Neural cell (in vitro differentiated cells): ENCODE measurements around the gene IFNA16. TPM values are rescaled to one million over a fixed set of nuclear protein-coding genes. Genes with fewer than 3 reads are reported as not detected.
"Not testable (repeated sequence)": the region's sequence is repeated elsewhere in the genome, so short reads cannot be mapped to it uniquely, and the experiment has no call there.

ENCODE experiments used
- H2AFZ ChIP-seq: fragments of 200-600, 300-800 bp; sonication (generic), shearing (Covaris generic); 2 replicates; pipeline ENCODE4 v1.6.0; 2014; ENCODE audit warnings: low read depth, mild to moderate bottlenecking, antibody characterized with exemption, low read length, moderate library complexity
- H3F3A ChIP-seq: fragments of 200-600 bp; shearing (Covaris generic); 2 replicates; pipeline ENCODE4 v1.6.1; 2016; ENCODE audit warnings: mild to moderate bottlenecking, moderate library complexity, mixed read lengths, antibody characterized with exemption, low read length; ENCODE audit not compliant: insufficient read depth, poor library complexity, severe bottlenecking
- H3K27ac ChIP-seq: fragments of 200-600, 300-800 bp; sonication (generic), shearing (Covaris generic); 2 replicates; pipeline ENCODE4 v1.5.1; 2014; ENCODE audit warnings: mild to moderate bottlenecking, low read length, moderate library complexity
- H3K27me3 ChIP-seq: fragments of 300-800, 200-600 bp; sonication (generic), shearing (Covaris generic); 2 replicates; pipeline ENCODE4 v1.6.0; 2014; ENCODE audit warnings: mild to moderate bottlenecking, low read depth, low read length, moderate library complexity; ENCODE audit not compliant: insufficient read depth
- H3K36me3 ChIP-seq: fragments of 300-800, 200-600 bp; sonication (generic), shearing (Covaris generic); 2 replicates; pipeline ENCODE4 v1.5.1; 2014; ENCODE audit warnings: mild to moderate bottlenecking, antibody characterized with exemption, low read length, moderate library complexity; ENCODE audit not compliant: insufficient read depth
- H3K4me2 ChIP-seq: fragments of 300-800, 200-600 bp; sonication (generic), shearing (Covaris generic); 2 replicates; pipeline ENCODE4 v1.6.0; 2014; ENCODE audit warnings: mild to moderate bottlenecking, low read length
- H3K4me3 ChIP-seq: fragments of 300-800, 200-600 bp; sonication (generic), shearing (Covaris generic); 2 replicates; pipeline ENCODE4 v1.5.1; 2014; ENCODE audit warnings: mild to moderate bottlenecking, low read length, moderate library complexity
- H3K79me2 ChIP-seq: fragments of 200-600 bp; shearing (Covaris generic); replicated peaks from 2 replicates; pipeline ENCODE4 v1.6.0; 2014; ENCODE audit warnings: mild to moderate bottlenecking, low read length, moderate library complexity; ENCODE audit not compliant: insufficient read depth
- H3K9ac ChIP-seq: fragments of 300-800, 200-600 bp; sonication (generic), shearing (Covaris generic); 2 replicates; pipeline ENCODE4 v1.6.1; 2016; ENCODE audit warnings: mild to moderate bottlenecking, low read length, mixed read lengths
- H3K9me2 ChIP-seq: fragments of 200-600 bp; shearing (Covaris generic); 2 replicates; pipeline ENCODE4 v1.6.1; 2016; ENCODE audit warnings: mild to moderate bottlenecking, low read length, mixed read lengths; ENCODE audit not compliant: insufficient read depth
- H3K9me3 ChIP-seq: fragments of 200-600, 300-800 bp; sonication (generic), shearing (Covaris generic); 2 replicates; pipeline ENCODE4 v1.6.1; 2016; ENCODE audit warnings: mild to moderate bottlenecking, mixed run types, low read length, moderate library complexity, mixed read lengths
- H4K20me1 ChIP-seq: fragments of 200-600 bp; shearing (Covaris generic); 2 replicates; pipeline ENCODE4 v1.6.1; 2016; ENCODE audit warnings: mild to moderate bottlenecking, mixed run types; ENCODE audit not compliant: insufficient read depth
- EP300 ChIP-seq: fragments of 450-650 bp; conservative IDR thresholded peaks from 2 replicates; pipeline ENCODE4 v1.6.1; 2014; ENCODE audit warnings: antibody characterized with exemption, mild to moderate bottlenecking, moderate library complexity; ENCODE audit not compliant: poor library complexity, severe bottlenecking
- EZH2 ChIP-seq: fragments of 200-600, 300-800 bp; shearing (Covaris generic), sonication (generic); IDR thresholded peaks from 2 replicates; pipeline ENCODE4 v1.6.1; 2014; ENCODE audit warnings: antibody characterized with exemption, low read length, borderline replicate concordance, mild to moderate bottlenecking; ENCODE audit not compliant: insufficient read depth, poor library complexity, severe bottlenecking
- MXI1 ChIP-seq: fragments of 450-650 bp; conservative IDR thresholded peaks from 2 replicates; pipeline ENCODE4 v1.6.1; 2014; ENCODE audit warnings: antibody characterized with exemption, mild to moderate bottlenecking; ENCODE audit not compliant: poor library complexity, severe bottlenecking
- POLR2AphosphoS5 ChIP-seq: IDR thresholded peaks from 2 replicates; pipeline ENCODE4 v1.6.1; 2012
- RAD21 ChIP-seq: fragments of 450-650 bp; conservative IDR thresholded peaks from 2 replicates; pipeline ENCODE4 v1.6.1; 2014; ENCODE audit warnings: antibody characterized with exemption, mild to moderate bottlenecking, moderate library complexity
- SMC3 ChIP-seq: fragments of 450-650 bp; conservative IDR thresholded peaks from 2 replicates; pipeline ENCODE4 v1.6.1; 2014; ENCODE audit warnings: antibody characterized with exemption, mild to moderate bottlenecking, moderate library complexity; ENCODE audit not compliant: poor library complexity
- TAF1 ChIP-seq: IDR thresholded peaks from 2 replicates; pipeline ENCODE4 v1.6.1; 2012; ENCODE audit warnings: low read depth
- polyA plus RNA-seq: library from polyadenylated mRNA; depleted of rRNA; stranded (reverse); fragments of >200 nt; gene quantifications from 2 replicates; pipeline ENCODE4 v1.2.3, GENCODE V29; 2014
- TF ChIP-seq, protein P1 (sequence below): fragments of 450-650 bp; IDR thresholded peaks from 2 replicates; pipeline ENCODE4 v1.5.1; 2014; ENCODE audit warnings: antibody characterized with exemption, mild to moderate bottlenecking, moderate library complexity; ENCODE audit not compliant: poor library complexity, severe bottlenecking
- TF ChIP-seq, protein P2 (sequence below): IDR thresholded peaks from 2 replicates; pipeline ENCODE4 v1.6.1; 2012; ENCODE audit warnings: borderline replicate concordance

The IFNA16 gene
- polyA plus RNA-seq, 1 donor from 2014 or later = not detected

DNA sequence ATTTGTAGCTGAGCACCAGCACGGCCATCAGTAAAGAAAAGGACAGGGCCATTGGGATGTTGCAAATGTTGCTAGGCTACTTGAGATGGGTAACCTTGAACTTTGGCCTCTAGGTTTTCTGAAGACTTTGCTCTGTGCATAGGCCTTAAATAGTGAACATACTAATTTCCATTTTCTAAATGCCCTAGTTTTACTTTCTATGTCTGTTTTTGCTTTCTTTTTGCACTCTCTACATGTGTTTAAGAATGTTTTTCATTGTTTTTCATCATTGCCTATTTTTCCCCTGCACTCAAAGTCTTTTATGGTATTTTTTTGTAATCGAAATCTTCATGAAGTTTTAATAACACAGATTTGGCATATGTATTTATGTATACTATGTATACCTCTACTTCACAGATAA, 11.0 kb upstream of the IFNA16 start, which contains the start of gene IFNA17:
Gene IFNA17, minus strand, starts transcription at position 101 of the 400 bp plus-strand sequence. Its CDS starts 49 bp downstream, at position 52.
- TF ChIP-seq MXI1 (no peak), POLR2AphosphoS5 (no peak), EP300 (no peak), TAF1 (no peak), EZH2 (no peak), SMC3 (no peak), RAD21 (no peak)
- TF ChIP-seq, protein P1, sequence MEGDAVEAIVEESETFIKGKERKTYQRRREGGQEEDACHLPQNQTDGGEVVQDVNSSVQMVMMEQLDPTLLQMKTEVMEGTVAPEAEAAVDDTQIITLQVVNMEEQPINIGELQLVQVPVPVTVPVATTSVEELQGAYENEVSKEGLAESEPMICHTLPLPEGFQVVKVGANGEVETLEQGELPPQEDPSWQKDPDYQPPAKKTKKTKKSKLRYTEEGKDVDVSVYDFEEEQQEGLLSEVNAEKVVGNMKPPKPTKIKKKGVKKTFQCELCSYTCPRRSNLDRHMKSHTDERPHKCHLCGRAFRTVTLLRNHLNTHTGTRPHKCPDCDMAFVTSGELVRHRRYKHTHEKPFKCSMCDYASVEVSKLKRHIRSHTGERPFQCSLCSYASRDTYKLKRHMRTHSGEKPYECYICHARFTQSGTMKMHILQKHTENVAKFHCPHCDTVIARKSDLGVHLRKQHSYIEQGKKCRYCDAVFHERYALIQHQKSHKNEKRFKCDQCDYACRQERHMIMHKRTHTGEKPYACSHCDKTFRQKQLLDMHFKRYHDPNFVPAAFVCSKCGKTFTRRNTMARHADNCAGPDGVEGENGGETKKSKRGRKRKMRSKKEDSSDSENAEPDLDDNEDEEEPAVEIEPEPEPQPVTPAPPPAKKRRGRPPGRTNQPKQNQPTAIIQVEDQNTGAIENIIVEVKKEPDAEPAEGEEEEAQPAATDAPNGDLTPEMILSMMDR = no peak
- TF ChIP-seq, protein P2, sequence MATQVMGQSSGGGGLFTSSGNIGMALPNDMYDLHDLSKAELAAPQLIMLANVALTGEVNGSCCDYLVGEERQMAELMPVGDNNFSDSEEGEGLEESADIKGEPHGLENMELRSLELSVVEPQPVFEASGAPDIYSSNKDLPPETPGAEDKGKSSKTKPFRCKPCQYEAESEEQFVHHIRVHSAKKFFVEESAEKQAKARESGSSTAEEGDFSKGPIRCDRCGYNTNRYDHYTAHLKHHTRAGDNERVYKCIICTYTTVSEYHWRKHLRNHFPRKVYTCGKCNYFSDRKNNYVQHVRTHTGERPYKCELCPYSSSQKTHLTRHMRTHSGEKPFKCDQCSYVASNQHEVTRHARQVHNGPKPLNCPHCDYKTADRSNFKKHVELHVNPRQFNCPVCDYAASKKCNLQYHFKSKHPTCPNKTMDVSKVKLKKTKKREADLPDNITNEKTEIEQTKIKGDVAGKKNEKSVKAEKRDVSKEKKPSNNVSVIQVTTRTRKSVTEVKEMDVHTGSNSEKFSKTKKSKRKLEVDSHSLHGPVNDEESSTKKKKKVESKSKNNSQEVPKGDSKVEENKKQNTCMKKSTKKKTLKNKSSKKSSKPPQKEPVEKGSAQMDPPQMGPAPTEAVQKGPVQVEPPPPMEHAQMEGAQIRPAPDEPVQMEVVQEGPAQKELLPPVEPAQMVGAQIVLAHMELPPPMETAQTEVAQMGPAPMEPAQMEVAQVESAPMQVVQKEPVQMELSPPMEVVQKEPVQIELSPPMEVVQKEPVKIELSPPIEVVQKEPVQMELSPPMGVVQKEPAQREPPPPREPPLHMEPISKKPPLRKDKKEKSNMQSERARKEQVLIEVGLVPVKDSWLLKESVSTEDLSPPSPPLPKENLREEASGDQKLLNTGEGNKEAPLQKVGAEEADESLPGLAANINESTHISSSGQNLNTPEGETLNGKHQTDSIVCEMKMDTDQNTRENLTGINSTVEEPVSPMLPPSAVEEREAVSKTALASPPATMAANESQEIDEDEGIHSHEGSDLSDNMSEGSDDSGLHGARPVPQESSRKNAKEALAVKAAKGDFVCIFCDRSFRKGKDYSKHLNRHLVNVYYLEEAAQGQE = no peak
- Histone ChIP-seq H3K4me3 (no peak within 1 kb of the TSS), H3K9ac (no peak within 1 kb of the TSS), H3F3A (no peaks in the 10 kb centered on the region), H3K36me3 (no peaks in the 10 kb centered on the region), H2AFZ (no peak within 1 kb of the TSS), H3K79me2 (no peaks in the 10 kb centered on the region), H4K20me1 (no peaks in the 10 kb centered on the region), H3K9me2 (no peaks in the 10 kb centered on the region), H3K9me3 (no peaks in the 10 kb centered on the region), H3K27me3 (no peaks in the 10 kb centered on the region), H3K4me2 (no peak within 1 kb of the TSS), H3K27ac (no peak within 1 kb of the TSS)

DNA sequence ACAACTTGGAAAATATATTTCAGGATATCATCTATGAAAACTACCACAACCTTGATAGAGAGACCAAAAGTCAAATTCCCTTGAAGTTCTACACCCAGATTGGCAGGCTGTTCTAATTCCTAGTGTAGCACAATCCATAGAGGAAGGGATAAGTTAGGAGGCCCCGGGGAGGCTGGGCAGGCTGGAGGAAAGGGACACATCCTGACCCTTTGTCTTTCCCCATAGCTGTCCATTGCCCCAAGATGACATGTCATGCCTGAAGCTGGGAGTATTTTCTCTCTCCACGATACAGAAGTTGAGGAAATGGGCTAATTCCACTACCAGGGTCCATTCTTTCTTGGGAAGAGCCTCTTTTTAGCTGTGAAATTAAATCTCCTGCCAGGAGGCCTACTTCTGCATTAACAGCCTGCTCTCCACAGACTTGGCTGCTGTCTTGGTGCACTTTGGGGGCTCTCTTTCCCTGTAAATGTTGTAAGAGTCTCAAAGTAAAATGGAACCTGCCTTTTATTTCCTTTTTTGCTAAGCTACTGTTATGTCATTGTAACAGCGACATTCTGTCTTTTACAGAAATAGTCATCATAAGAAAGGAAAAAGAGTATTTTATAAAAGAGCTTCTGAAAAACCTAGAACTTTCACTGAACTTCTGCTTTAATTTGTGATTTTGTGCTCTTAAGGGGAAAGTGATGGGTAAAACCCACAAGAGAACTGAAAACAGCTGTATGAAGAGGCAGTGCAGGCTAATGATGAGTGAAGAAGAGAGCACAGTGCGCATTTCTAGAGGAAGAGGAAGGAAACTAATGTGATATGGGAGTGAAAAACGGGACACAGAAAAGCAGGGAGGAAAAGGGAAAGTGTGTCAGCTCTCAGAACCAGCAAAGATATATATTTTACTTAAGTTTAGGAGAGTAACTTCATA, 3.4 kb downstream of the IFNA16 start:
- H4K20me1 ChIP-seq, H3K27ac ChIP-seq, H3K27me3 ChIP-seq, H3F3A ChIP-seq, H3K4me2 ChIP-seq, H2AFZ ChIP-seq, H3K9me2 ChIP-seq, H3K79me2 ChIP-seq, H3K36me3 ChIP-seq, H3K4me3 ChIP-seq, H3K9ac ChIP-seq, H3K9me3 ChIP-seq: not testable (repeated sequence)

DNA sequence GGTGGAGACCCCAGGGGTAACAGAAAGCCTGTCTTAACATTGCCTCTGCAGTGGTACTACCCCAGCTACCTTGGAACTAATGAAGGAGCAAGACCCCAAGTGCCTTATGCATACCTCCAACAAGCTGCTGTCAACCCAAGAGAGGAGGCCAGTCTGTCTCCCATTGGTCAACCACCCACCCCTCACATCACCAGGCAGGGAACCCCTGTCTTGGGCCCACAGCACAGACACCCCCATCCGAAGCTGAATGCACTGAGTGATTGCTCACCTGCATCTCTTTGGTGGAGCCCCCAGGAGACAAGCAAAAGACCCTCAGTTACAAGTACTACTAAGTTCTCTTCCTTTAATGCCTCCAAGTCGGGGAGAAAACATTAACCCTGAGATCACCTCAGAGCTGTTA, 5.0 kb downstream of the IFNA16 start:
- not testable (repeated sequence) for H3K27me3 ChIP-seq, H3K4me2 ChIP-seq, H3K9me2 ChIP-seq, H3K9me3 ChIP-seq, H2AFZ ChIP-seq, H3K27ac ChIP-seq, H3K79me2 ChIP-seq, H3K36me3 ChIP-seq, H3F3A ChIP-seq, H3K9ac ChIP-seq, H4K20me1 ChIP-seq, H3K4me3 ChIP-seq

DNA sequence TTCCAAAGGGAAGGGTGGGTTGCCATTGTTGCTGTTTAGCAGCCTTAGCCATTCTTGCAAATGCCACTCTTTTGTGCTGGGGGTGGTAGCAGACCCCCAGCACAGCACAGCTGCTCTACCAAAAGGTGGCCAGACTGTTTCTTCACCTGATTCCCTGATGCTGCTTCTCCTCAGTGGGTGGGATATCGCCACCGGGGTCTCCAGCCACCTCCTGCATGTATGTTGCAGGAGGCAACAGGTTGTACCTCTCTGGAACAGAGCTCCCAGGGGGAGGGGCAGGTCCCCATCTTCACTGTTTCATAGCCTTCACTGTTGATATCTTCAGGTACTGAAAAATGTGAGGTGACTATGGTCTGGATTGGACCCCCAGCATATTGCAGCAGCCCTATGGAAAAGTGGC, 6.3 kb downstream of the IFNA16 start:
- not testable (repeated sequence) for H3K36me3 ChIP-seq, H3K27me3 ChIP-seq, H4K20me1 ChIP-seq, H3F3A ChIP-seq, H3K27ac ChIP-seq, H3K4me3 ChIP-seq, H3K79me2 ChIP-seq, H3K4me2 ChIP-seq, H3K9ac ChIP-seq, H2AFZ ChIP-seq, H3K9me3 ChIP-seq, H3K9me2 ChIP-seq
